ENCODE data around the gene MAD1L1.

The MAD1L1 gene

GRCh38 chr7:2112261-2113198 is 120.2 kb downstream of the MAD1L1 start:
- DNase-seq, result no peak

- DNase-seq, result no peak
Measured at GRCh38 chr7:2111568-2111967, 121.2 kb downstream of the MAD1L1 start.

- DNase-seq, result no peak
Measured at GRCh38 chr7:2110610-2111396, 121.9 kb downstream of the MAD1L1 start.

- no peak for DNase-seq
Measured at GRCh38 chr7:2109936-2110609, 122.7 kb downstream of the MAD1L1 start.

GRCh38 chr7:2109251-2109872 is 123.4 kb downstream of the MAD1L1 start:
- DNase-seq, result no peak

GRCh38 chr7:2108501-2109250 is 124.1 kb downstream of the MAD1L1 start:
- no peak for DNase-seq

- DNase-seq, result no peak
Measured at GRCh38 chr7:2108071-2108455, 124.7 kb downstream of the MAD1L1 start.

GRCh38 chr7:2107386-2108070 is 125.2 kb downstream of the MAD1L1 start:
- no peak for DNase-seq

GRCh38 chr7:2106924-2107323 is 125.8 kb downstream of the MAD1L1 start:
- no peak for DNase-seq

GRCh38 chr7:2106440-2106839 is 126.3 kb downstream of the MAD1L1 start:
- no peak for DNase-seq

GRCh38 chr7:2105917-2106316 is 126.8 kb downstream of the MAD1L1 start:
- no peak for DNase-seq

GRCh38 chr7:2105280-2105679 is 127.5 kb downstream of the MAD1L1 start:
- DNase-seq, result no peak

GRCh38 chr7:2104716-2105115 is 128.0 kb downstream of the MAD1L1 start:
- DNase-seq, result no peak

- DNase-seq, result peak; percentile 10 to 29
Measured at GRCh38 chr7:2104107-2104710, 128.5 kb downstream of the MAD1L1 start.

- DNase-seq, result no peak
Measured at GRCh38 chr7:2103071-2103898, 129.5 kb downstream of the MAD1L1 start.

GRCh38 chr7:2102375-2102723 is 130.4 kb downstream of the MAD1L1 start:
- DNase-seq, result no peak

GRCh38 chr7:2101630-2102374 is 130.9 kb downstream of the MAD1L1 start:
- no peak for DNase-seq

- no peak for DNase-seq
Measured at GRCh38 chr7:2100278-2101208, 132.2 kb downstream of the MAD1L1 start.

All from cerebellar nuclear complex (tissue), 1 donor.